ENCODE data around the gene FAM163A. TPM values are rescaled to one million over a fixed set of nuclear protein-coding genes. Genes with fewer than 3 reads are reported as not detected.
A peak's percentile ranks its signal among the peaks of the same experiment; 100 is the strongest.

Gene FAM163A
- total and polyA plus RNA-seq, 9 of the 15 experiments (the other 6 are each of a cell fraction or from before 2014, with no cell fraction given), result not detected

GRCh38 chr1:179794669-179795068, 51.6 kb downstream of the FAM163A start (continued):
- TF ChIP-seq STAG1 (CRISPR knock-in tag; IDR thresholded peaks at IDR 0.05; ENCODE audit: borderline replicate concordance), result no peak
- TF ChIP-seq NCOR1 (IDR thresholded peaks at IDR 0.05), result 0 out of 2 replicates have a peak, but pooled peaks have one; percentile 33
- no peak for TF ChIP-seq ZC3H8 (IDR thresholded peaks at IDR 0.05)
- no peak for TF ChIP-seq TBP (optimal IDR thresholded peaks at IDR 0.05; ENCODE audit: low read depth, low read length)
- TF ChIP-seq CREM (IDR thresholded peaks at IDR 0.05; ENCODE audit: low read depth), result no peak
- peak; percentile 51 for TF ChIP-seq TEAD4 (IDR thresholded peaks at IDR 0.05; ENCODE audit: low read length)
- TF ChIP-seq TEAD4 (CRISPR knock-in tag; IDR thresholded peaks at IDR 0.05; ENCODE audit: borderline replicate concordance), result no peak
- TF ChIP-seq NR2C2 (CRISPR knock-in tag; IDR thresholded peaks at IDR 0.05), result no peak
- peak; percentile 59; the same call in 1 of the 2 replicates for TF ChIP-seq NR2C2 (tag; IDR thresholded peaks at IDR 0.05)
- no peak for TF ChIP-seq MAX (CRISPR knock-in tag; IDR thresholded peaks at IDR 0.05)
- TF ChIP-seq ZNF232 (CRISPR knock-in tag; IDR thresholded peaks at IDR 0.05), result no peak
- peak; percentile 17; the same call in 1 of the 2 replicates for TF ChIP-seq SPI1 (IDR thresholded peaks at IDR 0.05; ENCODE audit: borderline replicate concordance, low read depth, low read length)
- no peak; a peak in 1 of 4 replicates for TF ChIP-seq ETV6 (IDR thresholded peaks at IDR 0.05; ENCODE audit: borderline replicate concordance in 1 of 2, low read depth in 2 of 2, low read length in 1 of 2)
- TF ChIP-seq ETV6 (CRISPR knock-in tag; IDR thresholded peaks at IDR 0.05; ENCODE audit: borderline replicate concordance), result no peak
- no peak for TF ChIP-seq ZNF717 (CRISPR knock-in tag; IDR thresholded peaks at IDR 0.05)
- no peak for TF ChIP-seq ZNF140 (CRISPR knock-in tag; IDR thresholded peaks at IDR 0.05)
- no peak for TF ChIP-seq CHAMP1 (IDR thresholded peaks at IDR 0.05)
- TF ChIP-seq HMBOX1 (IDR thresholded peaks at IDR 0.05), result no peak
- TF ChIP-seq KDM1A (IDR thresholded peaks at IDR 0.05), result peak; percentile 43 to 47; a peak in 2 of 4 replicates
- TF ChIP-seq ZBTB8A (IDR thresholded peaks at IDR 0.05; ENCODE audit: partially characterized antibody), result no peak
- TF ChIP-seq PPARD (CRISPR knock-in tag; IDR thresholded peaks at IDR 0.05), result no peak
- no peak for TF ChIP-seq ZNF143 (CRISPR knock-in tag; IDR thresholded peaks at IDR 0.05)
- no peak for TF ChIP-seq MLX (CRISPR knock-in tag; conservative IDR thresholded peaks at IDR 0.05)
- TF ChIP-seq ZNF395 (CRISPR knock-in tag; IDR thresholded peaks at IDR 0.05), result peak; percentile 68; the same call in 1 of the 2 replicates
- TF ChIP-seq SNAPC5 (CRISPR knock-in tag; IDR thresholded peaks at IDR 0.05), result no peak
- no peak for TF ChIP-seq NFE2L1 (tag; IDR thresholded peaks at IDR 0.05; ENCODE audit: borderline replicate concordance, low read depth)
